Astrocyte (in vitro differentiated cells and primary cell): ENCODE results near the gene PRR5L. TPM values are rescaled to one million over a fixed set of nuclear protein-coding genes. Genes with fewer than 3 reads are reported as not detected.
A peak's percentile ranks its signal among the peaks of the same experiment; 100 is the strongest.

Experiments
- DNase-seq: peaks from one replicate; pipeline ENCODE4 v3.0.0-alpha.2; 2010; ENCODE audit warnings: low read depth
- FAIRE-seq: peaks from 2 replicates; lab custom pipeline; 2011; peaks lifted over from hg19 to GRCh38; lab: Jason Lieb, UNC
- H2AFZ ChIP-seq: 2 replicates; pipeline ENCODE4 v1.6.0; 2012; ENCODE audit warnings: low read depth, low read length, inconsistent platforms
- H3K27ac ChIP-seq: 2 replicates; pipeline ENCODE4 v1.5.1; 2011; ENCODE audit warnings: low read depth, low read length, inconsistent platforms
- H3K27me3 ChIP-seq: 2 replicates; pipeline ENCODE4 v1.6.0; 2011; ENCODE audit warnings: low read length, inconsistent platforms; ENCODE audit not compliant: insufficient read depth
- H3K36me3 ChIP-seq: 2 replicates; pipeline ENCODE4 v1.5.1; 2011; ENCODE audit warnings: low read length, inconsistent platforms; ENCODE audit not compliant: insufficient read depth
- H3K4me1 ChIP-seq: 2 replicates; pipeline ENCODE4 v1.5.1; 2011; ENCODE audit warnings: low read length, inconsistent platforms; ENCODE audit not compliant: insufficient read depth
- H3K4me2 ChIP-seq: 2 replicates; pipeline ENCODE4 v1.6.0; 2012; ENCODE audit warnings: low read length, inconsistent platforms
- H3K4me3 ChIP-seq: 2 replicates; pipeline ENCODE4 v1.5.1; 2011; ENCODE audit warnings: low read depth, mild to moderate bottlenecking, low read length, inconsistent platforms; ENCODE audit not compliant: insufficient read depth
- H3K79me2 ChIP-seq: 2 replicates; pipeline ENCODE4 v1.6.0; 2012; ENCODE audit warnings: mild to moderate bottlenecking, low read length, inconsistent platforms; ENCODE audit not compliant: insufficient read depth
- H3K9ac ChIP-seq: 2 replicates; pipeline ENCODE4 v1.6.0; 2012; ENCODE audit warnings: mild to moderate bottlenecking, low read length, inconsistent platforms
- H3K9me3 ChIP-seq: 2 replicates; pipeline ENCODE4 v1.5.1; 2012; ENCODE audit warnings: low read depth, mild to moderate bottlenecking, low read length, inconsistent platforms; ENCODE audit not compliant: insufficient read depth
- H4K20me1 ChIP-seq: 2 replicates; pipeline ENCODE4 v1.6.0; 2012; ENCODE audit warnings: low read length, inconsistent platforms; ENCODE audit not compliant: insufficient read depth
- H3K27ac Mint-ChIP-seq: one replicate; pipeline ENCODE4 v1.8.0; 2021; ENCODE audit warnings: mild to moderate bottlenecking, mixed read lengths; ENCODE audit not compliant: unreplicated experiment
- H3K27me3 Mint-ChIP-seq: one replicate; pipeline ENCODE4 v1.8.0; 2021; ENCODE audit warnings: low read depth, mixed read lengths; ENCODE audit not compliant: unreplicated experiment
- H3K36me3 Mint-ChIP-seq: one replicate; pipeline ENCODE4 v1.8.0; 2021; ENCODE audit warnings: low read depth, mixed read lengths; ENCODE audit not compliant: unreplicated experiment
- H3K4me1 Mint-ChIP-seq: one replicate; pipeline ENCODE4 v1.8.0; 2021; ENCODE audit warnings: low read depth, mixed read lengths; ENCODE audit not compliant: unreplicated experiment
- H3K4me3 Mint-ChIP-seq: one replicate; pipeline ENCODE4 v1.8.0; 2021; ENCODE audit warnings: mild to moderate bottlenecking, moderate library complexity, mixed read lengths; ENCODE audit not compliant: unreplicated experiment
- H3K9me3 Mint-ChIP-seq: one replicate; pipeline ENCODE4 v1.8.0; 2021; ENCODE audit warnings: mild to moderate bottlenecking, mixed read lengths; ENCODE audit not compliant: unreplicated experiment
- EZH2 ChIP-seq: IDR thresholded peaks from 2 replicates; pipeline ENCODE4 v1.6.1; 2012; ENCODE audit warnings: mild to moderate bottlenecking, low read length, inconsistent platforms; ENCODE audit not compliant: insufficient read depth
- total RNA-seq: library from RNA; stranded (reverse); gene quantifications from 2 replicates; pipeline ENCODE4 v1.2.1, GENCODE V29; 2021
- TF ChIP-seq, protein P1 (sequence below): IDR thresholded peaks from 2 replicates; pipeline ENCODE4 v1.5.1; 2011; ENCODE audit warnings: low read depth, mild to moderate bottlenecking, inconsistent platforms, low read length, moderate library complexity; ENCODE audit not compliant: insufficient read depth

PRR5L gene
- total RNA-seq, 1 donor from 2014 or later, result 55.6 TPM

DNA sequence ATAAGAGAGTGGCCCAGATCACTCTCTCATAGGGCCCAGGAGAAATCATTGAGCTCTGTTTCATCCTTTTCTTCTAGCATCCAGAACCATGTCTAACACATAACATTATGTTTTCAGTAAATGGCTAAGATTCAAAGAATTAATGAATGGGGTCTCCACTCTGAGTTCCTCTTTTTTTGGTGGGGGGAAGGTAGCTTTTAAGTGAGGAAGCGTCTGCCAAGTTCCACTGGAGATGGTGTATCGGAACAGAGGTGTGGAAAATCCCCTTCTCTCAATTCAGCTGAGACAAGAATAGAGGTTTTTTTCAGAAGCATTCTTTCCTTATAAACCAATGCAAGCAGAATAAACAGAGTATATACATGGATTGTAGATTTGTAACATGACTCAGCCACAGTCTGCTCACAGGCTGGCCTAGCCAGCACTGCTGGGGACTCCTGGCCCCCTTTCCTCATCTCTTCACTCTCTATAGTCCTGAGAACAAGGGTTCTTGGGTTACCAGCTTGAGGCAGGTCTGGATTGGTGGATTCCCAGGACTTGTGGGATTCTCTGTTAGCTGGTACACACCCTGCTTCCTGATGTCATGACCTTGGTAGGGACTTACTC is 116.8 kb downstream of the PRR5L start:
- H3K4me1 ChIP-seq, result peaks cover 28% of the 10 kb centered on the region
- H2AFZ ChIP-seq, result no peak overlapping the region
- H3K4me3 ChIP-seq, result no peak overlapping the region
- no peak overlapping the region for H3K4me3 Mint-ChIP-seq
- peaks cover 4% of the 10 kb centered on the region for H4K20me1 ChIP-seq
- peak overlapping the region; percentile 49 for H3K9ac ChIP-seq
- peak; percentile 61 for DNase-seq
- H3K27ac ChIP-seq, result peak overlapping the region; percentile 42
- FAIRE-seq, result no peak
- H3K27me3 Mint-ChIP-seq, result no peaks in the 10 kb centered on the region
- no peak for TF ChIP-seq EZH2
- TF ChIP-seq, protein P1, sequence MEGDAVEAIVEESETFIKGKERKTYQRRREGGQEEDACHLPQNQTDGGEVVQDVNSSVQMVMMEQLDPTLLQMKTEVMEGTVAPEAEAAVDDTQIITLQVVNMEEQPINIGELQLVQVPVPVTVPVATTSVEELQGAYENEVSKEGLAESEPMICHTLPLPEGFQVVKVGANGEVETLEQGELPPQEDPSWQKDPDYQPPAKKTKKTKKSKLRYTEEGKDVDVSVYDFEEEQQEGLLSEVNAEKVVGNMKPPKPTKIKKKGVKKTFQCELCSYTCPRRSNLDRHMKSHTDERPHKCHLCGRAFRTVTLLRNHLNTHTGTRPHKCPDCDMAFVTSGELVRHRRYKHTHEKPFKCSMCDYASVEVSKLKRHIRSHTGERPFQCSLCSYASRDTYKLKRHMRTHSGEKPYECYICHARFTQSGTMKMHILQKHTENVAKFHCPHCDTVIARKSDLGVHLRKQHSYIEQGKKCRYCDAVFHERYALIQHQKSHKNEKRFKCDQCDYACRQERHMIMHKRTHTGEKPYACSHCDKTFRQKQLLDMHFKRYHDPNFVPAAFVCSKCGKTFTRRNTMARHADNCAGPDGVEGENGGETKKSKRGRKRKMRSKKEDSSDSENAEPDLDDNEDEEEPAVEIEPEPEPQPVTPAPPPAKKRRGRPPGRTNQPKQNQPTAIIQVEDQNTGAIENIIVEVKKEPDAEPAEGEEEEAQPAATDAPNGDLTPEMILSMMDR, result no peak
- peaks cover 40% of the 10 kb centered on the region for H3K36me3 Mint-ChIP-seq
- H3K36me3 ChIP-seq, result peaks cover 5% of the 10 kb centered on the region
- peaks cover 50% of the 10 kb centered on the region for H3K4me1 Mint-ChIP-seq
- H3K4me2 ChIP-seq, result peak overlapping the region; percentile 36
- H3K27ac Mint-ChIP-seq, result peak overlapping the region; percentile 70
- H3K9me3 ChIP-seq, result no peaks in the 10 kb centered on the region
- peaks cover 2% of the 10 kb centered on the region for H3K9me3 Mint-ChIP-seq
- H3K79me2 ChIP-seq, result no peaks in the 10 kb centered on the region
- no peaks in the 10 kb centered on the region for H3K27me3 ChIP-seq

GRCh38 chr11:36417154-36417553 is 121.1 kb downstream of the PRR5L start:
- no peaks in the 10 kb centered on the region for H3K27me3 ChIP-seq
- H3K27ac Mint-ChIP-seq, result no peak overlapping the region
- peaks cover 2% of the 10 kb centered on the region for H3K9me3 Mint-ChIP-seq
- peaks cover 33% of the 10 kb centered on the region for H3K4me1 ChIP-seq
- H3K27ac ChIP-seq, result no peak overlapping the region
- peaks cover 4% of the 10 kb centered on the region for H4K20me1 ChIP-seq
- H3K79me2 ChIP-seq, result no peaks in the 10 kb centered on the region
- H2AFZ ChIP-seq, result no peak overlapping the region
- H3K4me2 ChIP-seq, result no peak overlapping the region
- H3K27me3 Mint-ChIP-seq, result no peaks in the 10 kb centered on the region
- TF ChIP-seq EZH2, result no peak
- TF ChIP-seq, protein P1, result no peak
- H3K4me1 Mint-ChIP-seq, result peaks cover 55% of the 10 kb centered on the region
- DNase-seq, result no peak
- no peaks in the 10 kb centered on the region for H3K9me3 ChIP-seq
- FAIRE-seq, result no peak
- no peak overlapping the region for H3K4me3 ChIP-seq
- H3K36me3 Mint-ChIP-seq, result peaks cover 37% of the 10 kb centered on the region
- H3K9ac ChIP-seq, result no peak overlapping the region
- no peak overlapping the region for H3K4me3 Mint-ChIP-seq
- H3K36me3 ChIP-seq, result peaks cover 3% of the 10 kb centered on the region

DNA sequence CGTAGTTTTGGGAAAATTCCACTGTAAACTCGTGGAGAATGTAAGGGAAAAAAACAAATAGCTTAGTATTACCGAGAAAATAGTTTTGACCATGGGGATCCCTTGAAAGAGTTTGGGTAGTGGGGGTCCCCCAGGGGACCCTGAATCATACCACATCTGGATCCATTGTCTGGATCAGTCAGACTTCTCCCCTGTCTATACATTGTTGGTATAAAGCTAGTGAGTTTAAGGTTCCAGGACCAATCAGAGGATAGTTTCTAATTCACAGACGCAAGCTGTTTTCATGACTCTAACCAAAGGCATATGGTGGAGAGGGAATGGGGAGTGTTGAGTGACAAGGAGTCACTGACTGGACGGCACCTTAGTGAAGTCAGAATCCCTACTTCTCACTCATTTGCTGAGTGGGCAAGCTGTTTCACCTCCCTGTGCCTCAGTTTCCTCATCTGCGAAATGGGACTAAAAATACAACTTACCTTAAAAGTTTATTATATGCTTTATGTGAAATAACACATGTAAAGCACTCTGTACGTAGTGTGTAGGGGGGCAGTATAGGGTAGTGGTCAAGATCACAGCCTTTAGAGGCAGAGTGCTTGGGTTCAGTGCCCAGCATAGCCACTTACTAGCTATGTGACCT is 123.8 kb downstream of the PRR5L start:
- Mint-ChIP-seq H3K9me3 (peaks cover 2% of the 10 kb centered on the region), H3K4me1 (peaks cover 56% of the 10 kb centered on the region), H3K36me3 (peaks cover 51% of the 10 kb centered on the region), H3K4me3 (no peak overlapping the region), H3K27ac (peak overlapping the region; percentile 89), H3K27me3 (no peaks in the 10 kb centered on the region)
- Histone ChIP-seq H2AFZ (no peak overlapping the region), H3K4me1 (peaks cover 21% of the 10 kb centered on the region), H3K27ac (peak overlapping the region; percentile 29), H3K79me2 (no peaks in the 10 kb centered on the region), H3K36me3 (peaks cover 11% of the 10 kb centered on the region), H3K27me3 (no peaks in the 10 kb centered on the region), H3K9me3 (no peaks in the 10 kb centered on the region), H3K4me3 (no peak overlapping the region), H4K20me1 (peaks cover 4% of the 10 kb centered on the region), H3K4me2 (peak overlapping the region; percentile 66), H3K9ac (peak overlapping the region; percentile 44)
- TF ChIP-seq EZH2, result no peak
- TF ChIP-seq, protein P1, result no peak
- DNase-seq (no peak), FAIRE-seq (no peak)
